H1 (cell line): ENCODE data around the gene POU2F1. TPM values are rescaled to one million over a fixed set of nuclear protein-coding genes. Genes with fewer than 3 reads are reported as not detected.

Experiments used
- CTCF ChIA-PET: fragments of 300-600 bp; sonication (Branson Sonifier 250); formaldehyde crosslinking; loops from one replicate; lab custom pipeline; 2021; ENCODE audit not compliant: partially characterized antibody; lab: Charles Lee
- POLR2A ChIA-PET: fragments of 300-600 bp; sonication (Branson Sonifier 250); formaldehyde crosslinking; loops from one replicate; lab custom pipeline; 2021; ENCODE audit warnings: inconsistent platforms; ENCODE audit not compliant: partially characterized antibody; lab: Charles Lee
- DNase-seq, 2 experiments: peaks; one replicate each; pipeline versions ENCODE4 v3.0.0 to v3.0.0-alpha.2; 2010 to 2022; ENCODE audit warnings: low spot score in 2 of 2, low read depth in 1 of 2, mixed read lengths in 1 of 2
- FAIRE-seq: peaks from 2 replicates; lab custom pipeline; 2011; peaks lifted over from hg19 to GRCh38; lab: Jason Lieb, UNC
- H2AFZ ChIP-seq: 2 replicates; pipeline ENCODE4 v1.8.1; 2012; ENCODE audit warnings: low read length, inconsistent platforms
- H2AK5ac ChIP-seq: 2 replicates; pipeline ENCODE4 v1.6.1; 2013; ENCODE audit warnings: low read depth, low read length
- H2BK120ac ChIP-seq: replicated peaks from 2 replicates; pipeline ENCODE3; 2013; ENCODE audit warnings: low read depth, low read length, inconsistent platforms
- H2BK12ac ChIP-seq: 2 replicates; pipeline ENCODE4 v1.6.1; 2013; ENCODE audit warnings: low read depth, low read length
- H2BK15ac ChIP-seq: 2 replicates; pipeline ENCODE4 v1.6.1; 2013; ENCODE audit warnings: low read length
- H2BK20ac ChIP-seq: 2 replicates; pipeline ENCODE4 v1.6.1; 2013; ENCODE audit warnings: low read length
- H2BK5ac ChIP-seq: 2 replicates; pipeline ENCODE4 v1.6.1; 2013; ENCODE audit warnings: low read depth, low read length
- H3K14ac ChIP-seq: 2 replicates; pipeline ENCODE4 v1.6.1; 2013; ENCODE audit warnings: inconsistent platforms; ENCODE audit not compliant: insufficient read length
- H3K18ac ChIP-seq: 2 replicates; pipeline ENCODE4 v1.6.1; 2013; ENCODE audit warnings: low read length; ENCODE audit errors: extremely low read depth
- H3K23ac ChIP-seq: 2 replicates; pipeline ENCODE4 v1.6.1; 2013; ENCODE audit warnings: inconsistent platforms; ENCODE audit not compliant: insufficient read length
- H3K23me2 ChIP-seq: 2 replicates; pipeline ENCODE4 v1.6.1; 2013; ENCODE audit warnings: low read depth, low read length
- H3K27ac ChIP-seq: 2 replicates; pipeline ENCODE4 v1.6.1; 2011; ENCODE audit warnings: low read depth, low read length, inconsistent platforms
- H3K27me3 ChIP-seq, 4 experiments: replicated peaks in 1 of 4; 1 replicate in 1 of 4; 2 replicates in 3 of 4; pipeline versions ENCODE4 v1.6.1 to v1.8.1; 2011 to 2013; ENCODE audit warnings: low read length in 3 of 4, mild to moderate bottlenecking in 3 of 4, inconsistent platforms in 2 of 4, mixed read lengths in 2 of 4, moderate library complexity in 1 of 4; ENCODE audit not compliant: control insufficient read depth in 3 of 4, insufficient read depth in 3 of 4; ENCODE audit errors: extremely low read depth in 1 of 4
- H3K36me3 ChIP-seq, 4 experiments: 2 replicates each; pipeline versions ENCODE4 v1.6.1 to v1.8.1; 2011 to 2013; ENCODE audit warnings: mild to moderate bottlenecking in 4 of 4, low read length in 3 of 4, moderate library complexity in 2 of 4, control low read depth in 1 of 4, inconsistent platforms in 1 of 4; ENCODE audit not compliant: insufficient read depth in 4 of 4, control insufficient read depth in 2 of 4
- H3K4ac ChIP-seq: replicated peaks from 2 replicates; pipeline ENCODE3; 2013; ENCODE audit warnings: low read length, low read depth, mixed read lengths, inconsistent platforms; ENCODE audit not compliant: insufficient read length
- H3K4me1 ChIP-seq, 4 experiments: replicated peaks in 1 of 4; 1 replicate in 1 of 4; 2 replicates in 3 of 4; pipeline versions ENCODE4 v1.6.1 to v1.8.1; 2011 to 2013; ENCODE audit warnings: low read length in 3 of 4, inconsistent platforms in 2 of 4, mixed read lengths in 1 of 4; ENCODE audit not compliant: insufficient read depth in 4 of 4, control insufficient read depth in 3 of 4
- H3K4me2 ChIP-seq, 2 experiments: 2 replicates each; pipeline versions ENCODE4 v1.6.1 to v1.8.1; 2011 to 2013; ENCODE audit warnings: low read depth in 2 of 2, low read length in 2 of 2, control low read depth in 1 of 2, inconsistent platforms in 1 of 2, mild to moderate bottlenecking in 1 of 2; ENCODE audit not compliant: insufficient read depth in 1 of 2
- H3K4me3 ChIP-seq, 4 experiments: fragments of 200-600, 300-600 bp in 1 of 4; sonication (generic), shearing (Covaris generic), sonication (Bioruptor Twin) in 1 of 4; 2 replicates each; pipeline versions ENCODE4 v1.5.1 to v1.8.1; 2011 to 2016; ENCODE audit warnings: low read length in 4 of 4, low read depth in 3 of 4, control low read depth in 2 of 4, inconsistent platforms in 2 of 4, mild to moderate bottlenecking in 2 of 4, mixed read lengths in 1 of 4, moderate library complexity in 1 of 4; ENCODE audit not compliant: insufficient read depth in 2 of 4; ENCODE audit errors: extremely low read depth in 1 of 4
- H3K56ac ChIP-seq: replicated peaks from 2 replicates; pipeline ENCODE3; 2013; ENCODE audit warnings: low read depth, mild to moderate bottlenecking, mixed read lengths, low read length, inconsistent platforms; ENCODE audit not compliant: insufficient read length
- H3K79me1 ChIP-seq: 2 replicates; pipeline ENCODE4 v1.6.1; 2013; ENCODE audit warnings: low read depth, low read length, control low read depth
- H3K79me2 ChIP-seq, 2 experiments: 2 replicates each; pipeline versions ENCODE4 v1.6.1 to v1.8.1; 2012 to 2013; ENCODE audit warnings: low read length in 2 of 2, mild to moderate bottlenecking in 2 of 2, inconsistent platforms in 1 of 2; ENCODE audit not compliant: insufficient read depth in 2 of 2, control insufficient read depth in 1 of 2
- H3K9ac ChIP-seq, 4 experiments: replicated peaks in 1 of 4; 1 replicate in 1 of 4; 2 replicates in 3 of 4; pipeline versions ENCODE4 v1.6.1 to v1.8.1; 2011 to 2013; ENCODE audit warnings: low read depth in 3 of 4, low read length in 3 of 4, control low read depth in 2 of 4, mild to moderate bottlenecking in 2 of 4, moderate library complexity in 2 of 4, inconsistent platforms in 1 of 4; ENCODE audit errors: extremely low read depth in 1 of 4
- H3K9me3 ChIP-seq, 2 experiments: 2 replicates each; pipeline versions ENCODE4 v1.6.1 to v1.8.1; 2012 to 2013; ENCODE audit warnings: mild to moderate bottlenecking in 2 of 2, moderate library complexity in 2 of 2, control low read depth in 1 of 2, inconsistent platforms in 1 of 2, low read depth in 1 of 2, low read length in 1 of 2, mixed read lengths in 1 of 2; ENCODE audit not compliant: insufficient read depth in 2 of 2
- H4K20me1 ChIP-seq, 2 experiments: replicated peaks in 1 of 2; 2 replicates each; pipeline versions ENCODE3 to v1.8.1; 2011 to 2013; ENCODE audit warnings: inconsistent platforms in 2 of 2, low read length in 2 of 2, mild to moderate bottlenecking in 1 of 2; ENCODE audit not compliant: insufficient read depth in 2 of 2, control insufficient read depth in 1 of 2
- H4K5ac ChIP-seq: 2 replicates; pipeline ENCODE4 v1.6.1; 2013; ENCODE audit warnings: low read length, low read depth, mixed read lengths, inconsistent platforms; ENCODE audit not compliant: insufficient read length
- H4K8ac ChIP-seq: 2 replicates; pipeline ENCODE4 v1.8.0; 2013; ENCODE audit warnings: mild to moderate bottlenecking, moderate library complexity, low read length, inconsistent platforms; ENCODE audit not compliant: insufficient read depth; ENCODE audit errors: extremely low read depth
- H4K91ac ChIP-seq: replicated peaks from 2 replicates; pipeline ENCODE3; 2013; ENCODE audit warnings: low read length, mixed read lengths, inconsistent platforms; ENCODE audit not compliant: insufficient read length
- JUN ChIP-seq: IDR thresholded peaks from 2 replicates; pipeline ENCODE4 v1.6.1; 2011; ENCODE audit warnings: low read depth, mild to moderate bottlenecking, improper control_type of control experiment, low read length
- WGBS, 2 experiments: shearing (Covaris generic) in 1 of 2; methylation state at CpG; one replicate each; pipeline versions ENCODE4 v1.1.6 to v1.1.7; 2013 to 2015; ENCODE audit warnings: low lambda C conversion rate in 2 of 2, mixed read lengths in 2 of 2, inconsistent platforms in 1 of 2, low coverage in 1 of 2, missing lambda C conversion rate in 1 of 2; ENCODE audit not compliant: insufficient replicate concordance in 2 of 2, insufficient coverage in 1 of 2, insufficient read length in 1 of 2; ENCODE audit errors: extremely low coverage in 1 of 2, missing lambda C conversion rate in 1 of 2; 5-methylcytosine and 5-hydroxymethylcytosine counted together
- polyA plus RNA-seq, 7 experiments: library from polyadenylated mRNA; depleted of rRNA in 3 of 7; stranded (reverse) in 5 of 7; unstranded in 2 of 7; fragments of >200 nt in 5 of 7; fragments of 200-250 nt in 2 of 7; gene quantifications; 1 replicate in 5 of 7; 2 replicates in 1 of 7; 4 replicates in 1 of 7; pipeline versions ENCODE4 v1.2.1 to v1.2.3, GENCODE V29; 2011 to 2013; ENCODE audit warnings: missing spikeins in 2 of 7, mixed read lengths in 2 of 7
- total RNA-seq: library from RNA; stranded (reverse); fragmentation: NEBNext Ultra II Directional; extraction: Animal tissue kit (Norgen Biotek cat#: 25700); gene quantifications from 2 replicates; pipeline ENCODE4 v1.2.1, GENCODE V29; 2021

POU2F1 gene
- total and polyA plus RNA-seq, 2 of the 8 experiments (the other 6 are each of a cell fraction or from before 2014, with no cell fraction given): 37.0 to 57.2 TPM

- Histone ChIP-seq H2AFZ (no peak overlapping the region), H3K14ac (no peak overlapping the region), H4K8ac (no peak overlapping the region), H4K5ac (no peak overlapping the region), H2BK120ac (no peak overlapping the region), H3K27ac (no peak overlapping the region), H4K20me1 (no peaks in the 10 kb centered on the region), H3K9ac (no peak overlapping the region), H2BK12ac (no peak overlapping the region), H3K79me1 (no peaks in the 10 kb centered on the region), H3K23me2 (no peaks in the 10 kb centered on the region), H3K79me2 (no peaks in the 10 kb centered on the region), H4K91ac (no peak overlapping the region), H3K4me2 (no peak overlapping the region), H3K56ac (no peak overlapping the region), H3K27me3 (no peaks in the 10 kb centered on the region), H2AK5ac (no peak overlapping the region), H2BK15ac (no peak overlapping the region), H3K4me3 (no peak overlapping the region), H3K23ac (no peak overlapping the region), H3K9me3 (no peaks in the 10 kb centered on the region), H3K36me3 (no peaks in the 10 kb centered on the region), H2BK20ac (no peak overlapping the region), H3K4ac (no peak overlapping the region), H3K4me1 (peaks cover 1 to 11% (median 6%) of the 10 kb centered on the region in 4 experiments; a peak in 5 of 7 replicates), H3K18ac (no peak overlapping the region), H2BK5ac (no peak overlapping the region)
- POLR2A ChIA-PET: interaction anchor here (1.4 to 2.4 kb wide), 2 partner anchors 10 to 26 kb away, joined by 4 to 8 read pairs; no protein-coding TSS in a partner anchor
- CTCF ChIA-PET: interaction anchor here (0.8 to 7.9 kb wide), 9 partner anchors 10 to 288 kb away, joined by 3 to 54 read pairs (median 4); no protein-coding TSS in a partner anchor
- 100% methylated on average over 1 of the region's 2 CpGs; no CpG with 5 or more reads in 1 of the 2 experiments for WGBS, 2 experiments
- no peak for DNase-seq
- FAIRE-seq: no peak
- no peak for TF ChIP-seq JUN
Observed at GRCh38 chr1:167465018-167465417, 244.3 kb downstream of the POU2F1 start.
